ENCODE results near the gene SH3BP4. TPM values are rescaled to one million over a fixed set of nuclear protein-coding genes. Genes with fewer than 3 reads are reported as not detected.

The SH3BP4 gene
- total and polyA plus RNA-seq, 4 donors: 4.1 to 18.4 (median 12.2) TPM

- H3K36me3 ChIP-seq (ENCODE audit: control insufficient read depth in 4 of 4, insufficient read depth in 3 of 4, low read depth in 1 of 4, low read length in 3 of 4): peaks cover 0 to 2% (median 0%) of the 10 kb centered on the region in 4 donors
- TF ChIP-seq RXRA (IDR thresholded peaks at IDR 0.05) (no peak), HNF4A (conservative IDR thresholded peaks at IDR 0.05) (no peak), FOXA1 (IDR thresholded peaks at IDR 0.05) (no peak), ZBTB33 (IDR thresholded peaks at IDR 0.05) (no peak), SP1 (IDR thresholded peaks at IDR 0.05) (no peak), EGR1 (IDR thresholded peaks at IDR 0.05; ENCODE audit: low read depth in 2 of 2) (no peak), REST (IDR thresholded peaks at IDR 0.05) (no peak), CTCF (IDR thresholded peaks at IDR 0.05; ENCODE audit: low read depth, low read length, missing input control) (no peak), ATF3 (IDR thresholded peaks at IDR 0.05) (no peak), JUND (IDR thresholded peaks at IDR 0.05) (no peak), HNF4G (IDR thresholded peaks at IDR 0.05) (no peak), RAD21 (IDR thresholded peaks at IDR 0.05) (no peak)
- H3K9ac ChIP-seq (ENCODE audit: low read depth in 1 of 2, low read length in 2 of 2): no peak overlapping the region
- no peak overlapping the region for H3K27ac ChIP-seq (ENCODE audit: low read depth in 1 of 2, low read length in 2 of 2)
- WGBS: 88% methylated on average over 11 of the region's 11 CpGs
- H3K9me3 ChIP-seq (ENCODE audit: control insufficient read depth in 4 of 4, low read length in 3 of 4): no peaks in the 10 kb centered on the region
- H3K27me3 ChIP-seq (ENCODE audit: control insufficient read depth in 4 of 4, insufficient read depth in 4 of 4, low read length in 3 of 4): no peaks in the 10 kb centered on the region
- H3K4me3 ChIP-seq (ENCODE audit: low read depth in 1 of 3, low read length in 3 of 3): no peak overlapping the region
- peaks cover 6 to 36% (median 13%) of the 10 kb centered on the region in 4 donors for H3K4me1 ChIP-seq (ENCODE audit: control insufficient read depth in 4 of 4, insufficient read depth in 4 of 4, low read length in 3 of 4)
- no peak for DNase-seq (ENCODE audit: low spot score)
Observed at GRCh38 chr2:234993541-234993981, 41.7 kb downstream of the SH3BP4 start.

- H3K9me3 ChIP-seq (ENCODE audit: control insufficient read depth in 4 of 4, low read length in 3 of 4): no peaks in the 10 kb centered on the region
- no peak overlapping the region for H3K4me3 ChIP-seq (ENCODE audit: low read depth in 1 of 3, low read length in 3 of 3)
- H3K4me1 ChIP-seq (ENCODE audit: control insufficient read depth in 4 of 4, insufficient read depth in 4 of 4, low read length in 3 of 4): peaks cover 5 to 40% (median 18%) of the 10 kb centered on the region in 4 donors
- H3K9ac ChIP-seq (ENCODE audit: low read depth in 1 of 2, low read length in 2 of 2): no peak overlapping the region
- TF ChIP-seq EGR1 (IDR thresholded peaks at IDR 0.05; ENCODE audit: low read depth in 2 of 2) (no peak), MAX (IDR thresholded peaks at IDR 0.05) (no peak)
- no peaks in the 10 kb centered on the region for H3K27me3 ChIP-seq (ENCODE audit: control insufficient read depth in 4 of 4, insufficient read depth in 4 of 4, low read length in 3 of 4)
- peaks cover 0 to 2% (median 0%) of the 10 kb centered on the region in 4 donors for H3K36me3 ChIP-seq (ENCODE audit: control insufficient read depth in 4 of 4, insufficient read depth in 3 of 4, low read depth in 1 of 4, low read length in 3 of 4)
- no peak for DNase-seq (ENCODE audit: low spot score)
- WGBS: 89% methylated on average over 29 of the region's 29 CpGs
- no peak overlapping the region for H3K27ac ChIP-seq (ENCODE audit: low read depth in 1 of 2, low read length in 2 of 2)
Observed at GRCh38 chr2:234994438-234995321, 42.9 kb downstream of the SH3BP4 start.
